ENCODE measurements around the gene GTF2H3.

GRCh38 chr12:123657211-123657610 is 23.6 kb downstream of the GTF2H3 start:
- TF ChIP-seq CTCF (IDR thresholded peaks at IDR 0.05; ENCODE audit: poor library complexity) (no peak), EZH2phosphoT487 (IDR thresholded peaks at IDR 0.05; ENCODE audit: low read depth, severe bottlenecking, unreplicated experiment) (no peak)
